Skeletal muscle tissue (tissue), 4 donors: ENCODE measurements around the gene CDH23. TPM values are rescaled to one million over a fixed set of nuclear protein-coding genes. Genes with fewer than 3 reads are reported as not detected.
A peak's percentile ranks its signal among the peaks of the same experiment; 100 is the strongest.

ENCODE experiments used
- H3K27ac ChIP-seq: one replicate; pipeline ENCODE4 v1.7.0; 2013; ENCODE audit warnings: mild to moderate bottlenecking, low read depth, low read length, inconsistent platforms
- H3K27me3 ChIP-seq, 3 donors: one replicate each; pipeline ENCODE4 v1.7.0; 2013; ENCODE audit warnings: low read length in 3 of 3; ENCODE audit not compliant: control insufficient read depth in 3 of 3, insufficient read depth in 3 of 3
- H3K36me3 ChIP-seq, 3 donors: one replicate each; pipeline ENCODE4 v1.7.0; 2013; ENCODE audit warnings: low read length in 3 of 3; ENCODE audit not compliant: control insufficient read depth in 3 of 3, insufficient read depth in 3 of 3
- H3K4me1 ChIP-seq, 3 donors: one replicate each; pipeline ENCODE4 v1.7.0; 2013; ENCODE audit warnings: low read length in 3 of 3, mild to moderate bottlenecking in 3 of 3; ENCODE audit not compliant: control insufficient read depth in 3 of 3, insufficient read depth in 3 of 3
- H3K4me3 ChIP-seq, 3 donors: one replicate each; pipeline ENCODE4 v1.7.0; 2013; ENCODE audit warnings: low read length in 3 of 3
- H3K9ac ChIP-seq, 3 donors: one replicate each; pipeline ENCODE4 v1.7.0; 2013; ENCODE audit warnings: low read length in 3 of 3, mild to moderate bottlenecking in 3 of 3, moderate library complexity in 2 of 3, low read depth in 1 of 3
- H3K9me3 ChIP-seq, 3 donors: one replicate each; pipeline ENCODE4 v1.7.0; 2013; ENCODE audit warnings: low read length in 3 of 3; ENCODE audit not compliant: control insufficient read depth in 3 of 3
- total RNA-seq: library from RNA; depleted of rRNA; stranded (reverse); fragments of >200 nt; gene quantifications from one replicate; pipeline ENCODE4 v1.2.3, GENCODE V29; 2014
- donor health status: Osteomylitis.

Gene CDH23
- total RNA-seq, 1 donor from 2014 or later = 3.7 TPM

DNA sequence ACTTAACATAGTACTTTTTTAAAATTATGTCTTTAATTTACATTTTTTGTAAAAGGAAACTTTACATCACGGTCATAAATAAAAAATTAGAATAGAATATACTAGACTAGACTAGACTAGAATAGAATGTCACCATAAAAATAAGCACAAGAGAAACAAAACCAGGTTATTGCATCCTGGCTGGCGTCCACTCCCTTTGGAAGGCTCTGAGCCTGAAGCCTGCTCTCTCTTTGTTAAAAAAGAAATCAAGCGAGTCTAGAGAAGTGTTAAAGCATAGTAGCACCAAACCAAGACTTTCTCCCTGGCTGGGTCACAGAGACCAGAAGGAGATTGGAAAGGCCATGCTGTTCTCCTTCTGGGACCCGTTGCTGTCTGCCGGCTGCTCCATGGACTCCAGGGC, 218.2 kb downstream of the CDH23 start:
- Histone ChIP-seq H3K36me3 (no peaks in the 10 kb centered on the region), H3K27ac (no peak overlapping the region), H3K4me1 (peaks cover 12 to 25% (median 25%) of the 10 kb centered on the region in 3 donors), H3K9ac (no peak overlapping the region), H3K9me3 (no peaks in the 10 kb centered on the region), H3K27me3 (no peaks in the 10 kb centered on the region), H3K4me3 (no peak overlapping the region)

- Histone ChIP-seq H3K27ac (no peak overlapping the region), H3K9me3 (no peaks in the 10 kb centered on the region), H3K9ac (no peak overlapping the region), H3K27me3 (no peaks in the 10 kb centered on the region), H3K36me3 (no peaks in the 10 kb centered on the region), H3K4me3 (no peak overlapping the region), H3K4me1 (peaks cover 14 to 25% (median 25%) of the 10 kb centered on the region in 3 donors)
Measured at GRCh38 chr10:71615538-71616329, 219.0 kb downstream of the CDH23 start.

GRCh38 chr10:71616817-71617654, 220.3 kb downstream of the CDH23 start:
- Histone ChIP-seq H3K36me3 (no peaks in the 10 kb centered on the region), H3K9me3 (no peaks in the 10 kb centered on the region), H3K9ac (no peak overlapping the region), H3K27me3 (no peaks in the 10 kb centered on the region), H3K27ac (no peak overlapping the region), H3K4me1 (peaks cover 25 to 31% (median 30%) of the 10 kb centered on the region in 3 donors), H3K4me3 (no peak overlapping the region)

- Histone ChIP-seq H3K27ac (no peak overlapping the region), H3K9me3 (no peaks in the 10 kb centered on the region), H3K4me3 (no peak overlapping the region), H3K9ac (no peak overlapping the region), H3K27me3 (no peaks in the 10 kb centered on the region), H3K4me1 (peaks cover 30 to 35% (median 32%) of the 10 kb centered on the region in 3 donors), H3K36me3 (no peaks in the 10 kb centered on the region)
Measured at GRCh38 chr10:71618176-71618575, 221.5 kb downstream of the CDH23 start.

DNA sequence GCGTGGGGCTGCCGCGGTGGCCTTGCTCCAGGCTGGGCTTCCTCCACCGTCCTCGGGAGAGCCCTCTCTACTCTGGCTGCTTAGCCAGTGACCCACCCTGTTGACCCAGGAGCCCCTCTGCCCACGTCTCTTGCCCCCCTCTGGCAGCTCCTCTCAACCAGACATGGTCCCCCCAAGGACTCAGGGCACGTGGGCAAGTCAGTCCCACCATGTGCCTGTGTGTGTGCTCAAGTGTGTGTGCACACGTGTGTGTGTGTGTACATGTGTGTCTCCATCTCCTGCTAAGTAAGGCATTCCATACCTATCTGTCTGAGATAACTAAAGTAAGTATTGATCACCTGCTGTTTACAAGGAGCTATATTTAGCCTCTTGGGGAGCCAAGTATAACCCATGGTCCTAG, 221.9 kb downstream of the CDH23 start:
- no peaks in the 10 kb centered on the region for H3K27me3 ChIP-seq
- no peaks in the 10 kb centered on the region for H3K36me3 ChIP-seq
- peaks cover 26 to 32% (median 28%) of the 10 kb centered on the region in 3 donors for H3K4me1 ChIP-seq
- H3K4me3 ChIP-seq = no peak overlapping the region
- H3K27ac ChIP-seq = no peak overlapping the region
- no peaks in the 10 kb centered on the region for H3K9me3 ChIP-seq
- H3K9ac ChIP-seq = no peak overlapping the region

DNA sequence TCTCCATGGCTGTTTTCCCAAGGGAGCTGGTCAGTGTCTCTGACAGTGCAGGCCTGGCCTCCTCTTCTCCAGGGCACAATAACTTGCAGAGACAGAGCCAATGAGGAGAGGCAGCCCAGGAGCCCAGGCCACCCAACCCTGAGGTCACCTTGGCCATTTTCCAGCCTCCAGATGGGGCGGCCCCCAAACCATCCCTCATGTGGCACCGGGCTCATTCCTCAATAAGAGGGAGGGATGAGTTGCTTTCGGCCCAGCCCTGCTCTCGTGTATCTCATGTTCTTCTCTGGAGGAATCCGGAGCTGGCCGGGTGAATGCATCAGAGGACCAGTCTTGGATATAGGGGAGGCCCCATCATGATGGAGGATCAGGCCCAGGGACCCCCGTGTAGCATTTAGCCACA, 223.9 kb downstream of the CDH23 start:
- H3K27ac ChIP-seq = no peak overlapping the region
- no peaks in the 10 kb centered on the region for H3K27me3 ChIP-seq
- H3K9ac ChIP-seq = no peak overlapping the region
- H3K4me1 ChIP-seq = peaks cover 19 to 22% (median 19%) of the 10 kb centered on the region in 3 donors
- no peak overlapping the region for H3K4me3 ChIP-seq
- H3K36me3 ChIP-seq = no peaks in the 10 kb centered on the region
- H3K9me3 ChIP-seq = no peaks in the 10 kb centered on the region

DNA sequence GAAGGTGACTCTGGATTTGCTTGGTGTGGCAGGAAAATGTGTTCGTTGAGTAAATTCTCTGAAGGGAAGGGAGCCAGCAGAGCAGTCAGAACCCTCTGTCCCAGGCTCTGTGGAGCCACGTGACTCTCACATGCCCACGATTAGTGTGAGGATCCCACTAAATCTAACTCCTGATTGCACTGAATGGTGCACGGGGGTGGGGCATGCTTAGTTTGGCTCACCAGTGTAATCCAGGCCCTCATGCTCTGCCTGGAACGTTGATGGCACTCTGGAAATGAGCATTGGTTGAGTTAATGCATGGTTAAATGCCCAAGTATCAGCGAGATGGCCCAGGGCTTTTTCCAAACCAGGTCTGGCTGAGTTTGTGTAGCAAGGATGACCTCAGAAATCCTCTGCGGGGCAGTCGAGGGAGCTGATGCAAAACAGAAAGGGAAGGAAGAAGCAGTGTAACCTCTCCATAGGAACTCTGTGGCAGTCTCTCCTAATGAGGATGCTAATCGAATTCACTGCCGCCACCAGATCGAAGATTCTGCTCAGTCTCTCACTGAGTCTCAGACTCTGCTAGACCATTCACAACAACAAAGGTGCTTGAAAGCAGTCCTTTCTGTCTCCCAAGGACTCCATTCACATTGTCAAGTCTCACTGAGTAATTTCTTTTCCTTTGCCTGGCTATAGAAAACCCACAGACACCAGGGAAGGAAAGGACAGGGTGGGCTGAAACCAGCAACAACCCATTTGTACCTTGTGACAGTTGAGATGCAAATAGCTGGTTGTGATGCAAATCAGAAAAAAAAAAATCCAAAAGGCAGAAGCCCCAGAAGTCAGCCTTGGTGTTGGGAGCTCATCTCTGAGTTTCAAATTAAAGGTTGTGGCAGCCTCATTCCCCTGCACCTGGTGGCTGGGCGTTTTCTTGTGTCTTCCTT, 224.8 kb downstream of the CDH23 start:
- Histone ChIP-seq H3K27me3 (no peaks in the 10 kb centered on the region), H3K27ac (no peak overlapping the region), H3K4me3 (no peak overlapping the region), H3K36me3 (no peaks in the 10 kb centered on the region), H3K4me1 (peaks cover 19 to 22% (median 19%) of the 10 kb centered on the region in 3 donors), H3K9me3 (no peaks in the 10 kb centered on the region), H3K9ac (no peak overlapping the region)

DNA sequence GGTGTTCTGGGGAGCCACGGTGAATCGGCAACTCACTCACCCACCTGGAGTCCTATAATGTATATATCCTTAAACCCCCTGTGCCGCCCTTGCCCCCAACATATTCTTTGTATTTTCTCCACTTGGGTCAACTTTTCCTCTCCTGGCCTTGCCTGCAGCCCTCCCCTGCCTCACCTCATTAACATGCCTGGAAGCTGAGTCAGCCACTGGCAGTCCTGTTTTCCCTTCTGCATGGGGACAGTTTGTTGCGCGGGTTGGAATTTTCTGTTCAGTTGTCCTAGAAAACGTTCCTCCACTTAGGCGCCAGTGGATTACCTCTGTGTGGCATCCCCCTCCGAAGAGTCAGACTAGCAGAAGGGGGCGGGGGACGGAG, 225.4 kb downstream of the CDH23 start:
- peaks cover 19 to 22% (median 19%) of the 10 kb centered on the region in 3 donors for H3K4me1 ChIP-seq
- no peak overlapping the region for H3K9ac ChIP-seq
- H3K27ac ChIP-seq = no peak overlapping the region
- no peak overlapping the region for H3K4me3 ChIP-seq
- H3K36me3 ChIP-seq = no peaks in the 10 kb centered on the region
- no peaks in the 10 kb centered on the region for H3K9me3 ChIP-seq
- no peaks in the 10 kb centered on the region for H3K27me3 ChIP-seq

- H3K9ac ChIP-seq = peak overlapping the region in 1 of 3 donors; percentile 28
- no peak overlapping the region for H3K27ac ChIP-seq
Measured at GRCh38 chr10:71622616-71623015, 225.9 kb downstream of the CDH23 start.

More at GRCh38 chr10:71622616-71623015, 225.9 kb downstream of the CDH23 start:
- H3K4me3 ChIP-seq = no peak overlapping the region
- H3K4me1 ChIP-seq = peaks cover 19 to 22% (median 19%) of the 10 kb centered on the region in 3 donors
- no peaks in the 10 kb centered on the region for H3K9me3 ChIP-seq
- H3K27me3 ChIP-seq = no peaks in the 10 kb centered on the region
- H3K36me3 ChIP-seq = no peaks in the 10 kb centered on the region
